NK-92 treated with Interleukin-12 subunit alpha and Interleukin-12 subunit beta, amount 100 ng/mL, for 24 hours (cell line): ENCODE results near the gene SPNS2.

Source experiments
- DNase-seq: peaks from one replicate; lab custom pipeline; 2025; lab: John Stamatoyannopoulos, UW

Gene SPNS2

DNA sequence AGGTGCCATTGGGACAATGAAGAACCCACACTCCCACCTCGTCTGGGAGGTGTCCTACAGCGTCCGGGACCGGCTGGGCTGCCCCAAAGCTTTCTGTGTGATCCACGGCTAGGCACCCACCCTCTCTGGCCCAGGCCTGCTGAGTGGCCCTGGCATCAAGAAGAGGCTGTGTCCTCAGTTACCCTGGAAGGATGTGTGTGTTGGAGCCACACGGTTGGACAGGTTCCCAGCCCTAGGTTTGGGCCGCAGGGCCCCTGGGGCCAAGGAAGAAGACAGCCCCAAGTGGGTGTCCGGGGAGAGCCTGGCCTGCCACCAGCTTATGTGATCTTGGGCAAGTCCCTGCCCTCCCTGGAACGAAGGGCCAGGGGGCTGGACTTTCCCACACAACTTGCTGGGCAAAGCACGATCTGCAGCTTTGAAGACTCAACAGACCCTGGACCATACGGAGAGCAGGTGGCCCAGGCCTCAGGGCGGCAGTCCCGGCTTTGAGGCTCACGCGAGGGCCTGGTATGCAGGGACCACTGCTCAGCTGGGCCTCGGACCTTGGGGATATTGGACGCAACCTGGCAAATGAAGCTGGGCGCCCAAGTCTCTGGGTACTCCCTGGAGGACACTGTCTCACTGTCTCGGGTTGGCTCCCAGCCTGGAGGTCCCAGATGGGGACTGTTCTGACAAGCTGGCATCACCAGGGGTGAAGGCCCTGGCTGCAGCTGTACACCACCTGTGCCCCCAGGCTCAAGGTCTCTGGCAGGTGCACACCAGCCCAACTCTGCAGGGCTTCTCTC lies 39.0 kb downstream of the SPNS2 start:
- no peak for DNase-seq

GRCh38 chr17:4538236-4539002 lies 39.7 kb downstream of the SPNS2 start:
- DNase-seq, result no peak

- no peak for DNase-seq
Measured at GRCh38 chr17:4539025-4539424, 40.3 kb downstream of the SPNS2 start.

GRCh38 chr17:4539576-4540223 lies 41.0 kb downstream of the SPNS2 start:
- no peak for DNase-seq

DNA sequence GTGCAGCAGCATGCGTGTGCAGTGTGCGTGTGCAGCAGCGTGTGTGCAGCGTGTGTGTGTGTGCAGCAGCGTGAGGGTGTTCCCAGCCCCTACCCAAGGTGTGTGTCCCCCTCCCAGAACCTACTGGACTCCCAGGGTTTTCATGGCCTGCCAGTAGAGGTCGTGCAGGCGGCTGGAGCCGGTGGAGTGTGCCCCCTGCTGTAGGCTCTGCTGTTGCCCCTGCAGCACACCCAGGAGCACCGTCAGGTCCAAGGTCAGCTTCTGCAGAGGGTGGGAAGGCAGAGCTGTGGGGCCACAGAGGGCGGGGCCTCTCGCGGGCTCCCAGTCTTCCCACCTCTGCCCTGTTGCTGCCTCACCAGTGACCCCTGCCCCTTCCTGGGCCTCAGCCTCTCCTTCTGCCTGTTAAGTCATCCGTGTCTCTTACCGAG lies 41.6 kb downstream of the SPNS2 start:
- DNase-seq, result no peak

GRCh38 chr17:4540687-4541327 lies 42.1 kb downstream of the SPNS2 start:
- DNase-seq, result no peak

DNA sequence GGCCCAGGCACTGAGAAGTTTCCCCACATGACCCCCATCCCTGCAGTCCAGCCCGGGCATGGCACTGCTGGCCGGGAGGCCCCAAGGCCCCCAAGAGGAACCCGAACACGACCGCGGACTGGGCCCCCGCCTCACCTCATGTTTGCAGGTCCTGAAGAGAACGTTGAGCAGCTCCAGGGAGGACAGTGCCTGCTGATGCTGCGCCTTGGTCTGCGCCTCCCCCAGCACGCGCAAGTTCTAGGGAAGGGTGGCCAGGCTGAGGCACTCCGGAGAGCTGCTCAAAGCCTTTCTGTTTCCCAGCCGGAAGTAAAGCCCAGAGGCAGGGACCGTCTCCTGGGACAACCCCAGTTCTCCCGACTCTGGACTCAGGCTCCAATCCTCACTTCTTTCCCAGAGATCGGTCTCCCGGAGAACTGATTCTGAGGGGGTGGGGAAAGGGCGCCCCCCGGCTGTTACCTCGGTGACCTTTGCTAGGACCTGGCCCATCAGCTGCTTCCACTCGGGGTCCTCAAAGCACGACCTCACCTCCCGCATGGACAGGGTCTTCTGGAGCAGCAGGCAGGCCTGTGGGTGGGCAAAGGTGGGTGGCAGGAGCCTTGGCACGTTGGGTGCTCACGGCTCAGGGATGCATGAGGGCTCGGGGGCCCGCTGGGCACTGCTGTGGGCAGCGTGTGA lies 42.8 kb downstream of the SPNS2 start:
- no peak for DNase-seq

- DNase-seq, result no peak
Measured at GRCh38 chr17:4542003-4542725, 43.5 kb downstream of the SPNS2 start.

- no peak for DNase-seq
Measured at GRCh38 chr17:4542726-4543191, 44.1 kb downstream of the SPNS2 start.

DNA sequence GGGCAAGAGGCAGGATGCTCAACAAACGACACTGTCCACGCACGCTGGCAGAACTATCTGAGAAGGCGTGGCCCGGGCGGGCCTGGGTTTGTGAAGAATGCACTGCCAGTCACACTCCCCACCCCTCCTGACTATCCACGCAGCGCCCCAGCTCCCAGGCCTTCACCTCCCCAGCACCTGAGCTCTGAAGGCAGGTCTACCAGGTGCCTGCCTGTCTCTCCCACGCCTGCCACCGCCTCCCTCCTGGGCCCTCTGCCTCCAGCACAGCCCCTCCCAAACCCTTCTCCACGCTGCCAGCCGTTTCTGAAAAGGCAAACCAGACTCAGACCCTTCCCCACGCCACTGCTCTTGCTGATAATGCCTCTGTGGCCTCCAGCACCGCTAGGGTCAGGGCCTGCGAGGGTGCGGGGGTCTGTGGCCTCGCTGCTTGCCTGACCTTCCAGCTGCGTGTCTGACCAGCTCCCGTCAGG lies 44.9 kb downstream of the SPNS2 start:
- no peak for DNase-seq

DNA sequence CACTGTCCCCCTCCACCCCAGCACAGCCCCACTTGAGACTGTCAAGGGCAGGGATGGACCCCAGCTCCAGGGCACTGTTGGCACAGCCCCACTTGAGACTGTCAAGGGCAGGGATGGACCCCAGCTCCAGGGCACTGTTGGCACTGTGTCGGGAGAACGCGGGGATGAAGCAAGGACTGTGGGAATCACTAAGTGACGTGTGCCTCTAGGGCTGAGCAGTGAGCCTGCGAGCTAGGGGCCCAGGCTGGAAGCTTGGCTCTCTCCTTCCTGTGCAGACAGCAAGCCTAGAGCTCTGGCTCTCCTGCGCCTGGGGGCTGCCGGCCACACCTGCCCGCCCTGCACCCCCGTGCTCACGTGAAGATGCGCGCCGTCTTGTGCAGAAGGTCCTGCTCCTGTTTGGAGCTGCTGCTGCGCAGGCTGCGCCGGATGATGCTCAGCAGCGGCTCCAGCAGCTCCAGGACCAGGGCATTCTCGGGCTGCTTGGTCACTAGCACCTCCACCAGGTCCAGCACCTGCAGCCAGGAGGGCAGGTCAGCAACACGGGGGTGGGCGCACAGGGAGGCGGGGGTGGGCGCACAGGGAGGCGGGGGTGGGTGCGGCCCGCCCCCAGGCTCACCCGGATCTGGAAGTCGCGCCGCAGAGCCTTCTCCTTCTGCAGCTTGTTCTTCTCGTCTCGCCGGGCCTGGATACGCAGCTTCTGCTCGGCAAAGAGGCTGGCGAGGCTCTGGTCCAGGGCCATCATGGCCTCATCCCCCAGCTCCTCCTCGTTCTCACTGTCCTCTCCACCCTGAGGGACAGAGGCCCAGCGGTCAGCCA lies 45.7 kb downstream of the SPNS2 start:
- DNase-seq, result no peak

GRCh38 chr17:4544951-4545216 lies 46.2 kb downstream of the SPNS2 start:
- DNase-seq, result no peak

- no peak for DNase-seq
Measured at GRCh38 chr17:4545217-4545951, 46.7 kb downstream of the SPNS2 start.

GRCh38 chr17:4547118-4547906 lies 48.6 kb downstream of the SPNS2 start:
- no peak for DNase-seq

GRCh38 chr17:4548061-4548461 lies 49.4 kb downstream of the SPNS2 start:
- no peak for DNase-seq

GRCh38 chr17:4548721-4549531 lies 50.2 kb downstream of the SPNS2 start:
- no peak for DNase-seq

- no peak for DNase-seq
Measured at GRCh38 chr17:4549781-4550533, 51.3 kb downstream of the SPNS2 start.
